ENCODE data around the gene RFC2. TPM values are rescaled to one million over a fixed set of nuclear protein-coding genes. Genes with fewer than 3 reads are reported as not detected.

The RFC2 gene
- total RNA-seq, 1 experiment from 2014 or later, result 75.6 TPM

DNA sequence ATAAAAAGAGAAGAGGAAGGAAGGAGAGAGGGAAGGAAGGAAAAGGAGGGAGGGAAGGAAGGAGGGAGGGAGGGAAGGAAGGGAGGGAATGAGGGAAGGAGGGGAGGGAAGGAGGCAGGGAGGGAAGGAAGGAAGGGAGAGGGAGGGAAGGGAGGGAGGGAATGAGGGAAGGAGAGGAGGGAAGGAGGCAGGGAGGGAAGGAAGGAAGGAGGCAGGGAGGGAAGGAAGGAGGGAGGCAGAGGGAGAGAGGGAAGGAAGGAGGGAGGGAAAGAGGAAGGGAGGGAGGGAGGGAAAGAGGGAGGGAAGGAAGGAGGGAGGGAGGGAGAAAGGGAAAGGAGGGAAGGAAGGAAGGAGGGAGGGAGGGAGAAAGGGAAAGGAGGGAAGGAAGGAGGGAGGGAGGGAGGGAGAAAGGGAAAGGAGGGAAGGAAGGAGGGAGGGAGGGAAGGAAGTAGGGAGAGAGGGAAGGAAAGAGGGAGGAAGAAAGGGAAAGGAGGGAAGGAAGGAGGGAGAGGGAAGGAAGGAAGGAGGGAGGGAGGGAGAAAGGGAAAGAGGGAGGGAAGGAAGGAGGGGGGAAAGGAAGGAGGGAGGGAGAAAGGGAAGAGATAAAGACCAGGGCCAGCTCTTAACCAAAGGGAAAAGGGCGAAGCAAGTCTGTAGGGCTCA is 50.1 kb downstream of the RFC2 start:
- H3K36me3 ChIP-seq (ENCODE audit: control insufficient read depth in 1 of 2, insufficient read depth in 2 of 2, low read length in 2 of 2), result no peaks in the 10 kb centered on the region
- H3K79me2 ChIP-seq (ENCODE audit: insufficient read depth, low read length), result no peaks in the 10 kb centered on the region
- no peaks in the 10 kb centered on the region for H4K20me1 ChIP-seq (ENCODE audit: insufficient read depth)
- H3K27ac ChIP-seq (ENCODE audit: low read depth, low read length), result no peak overlapping the region
- POLR2A ChIA-PET, result interaction anchor here (1.2 kb wide), 1 partner anchor 206 kb away, joined by 4 read pairs; no protein-coding TSS in a partner anchor
- BruUV-seq (replicated peaks), result no TSS peak
- H3K4me2 ChIP-seq (ENCODE audit: low read length), result no peak overlapping the region
- no peaks in the 10 kb centered on the region for H3K9me2 ChIP-seq (ENCODE audit: insufficient read depth)
- H2AFZ ChIP-seq (ENCODE audit: low read depth, low read length, poor library complexity, severe bottlenecking), result no peak overlapping the region
- ATAC-seq (no peak), DNase-seq (ENCODE audit: low read depth, low spot score) (no peak)
- H3K4me3 ChIP-seq (replicated peaks in 1 of 2; ENCODE audit: low read depth in 1 of 2, low read length in 2 of 2), result no peak overlapping the region
- CTCF ChIA-PET, result interaction anchor here (1.8 to 3.2 kb wide), 2 partner anchors 197 kb away, joined by 14 to 79 read pairs; no protein-coding TSS in a partner anchor
- no peaks in the 10 kb centered on the region for H3K9me3 ChIP-seq (ENCODE audit: control insufficient read depth in 1 of 2, insufficient read depth in 1 of 2, low read depth in 1 of 2, low read length in 2 of 2)
- RAD21 ChIA-PET (ENCODE audit: low non-redundant PET in 1 of 2, low total read pairs in 2 of 2, uncharacterized antibody in 2 of 2, unreplicated experiment in 2 of 2), result no interaction called here
- intact Hi-C loops (cut with micrococcal nuclease), result loop anchor here (1.0 to 5.0 kb wide), 3 partner anchors 137 to 338 kb away; no protein-coding TSS in a partner anchor
- TF ChIP-seq RAD21 (IDR thresholded peaks at IDR 0.05; ENCODE audit: low read depth) (no peak), EZH2phosphoT487 (IDR thresholded peaks at IDR 0.05; ENCODE audit: borderline replicate concordance) (no peak), EGR1 (IDR thresholded peaks at IDR 0.05; ENCODE audit: low read depth) (no peak), ZBTB33 (IDR thresholded peaks at IDR 0.05; ENCODE audit: extremely low read depth, insufficient replicate concordance, low read length) (no peak), ATF3 (IDR thresholded peaks at IDR 0.05) (no peak), FOSL1 (IDR thresholded peaks at IDR 0.05; ENCODE audit: low read depth) (no peak), POLR2A (IDR thresholded peaks at IDR 0.05; ENCODE audit: borderline replicate concordance, extremely low read depth, insufficient read depth, insufficient read length) (no peak), MAX (IDR thresholded peaks at IDR 0.05) (no peak), CEBPB (IDR thresholded peaks at IDR 0.05; ENCODE audit: low read depth) (no peak), SIN3A (IDR thresholded peaks at IDR 0.05; ENCODE audit: low read depth) (no peak), TCF7L2 (IDR thresholded peaks at IDR 0.05; ENCODE audit: borderline replicate concordance, extremely low read depth, insufficient read depth, insufficient read length) (no peak), CBX3 (IDR thresholded peaks at IDR 0.05; ENCODE audit: low read depth) (no peak), ZNF274 (IDR thresholded peaks at IDR 0.05; ENCODE audit: low read depth, low read length) (no peak), JUND (IDR thresholded peaks at IDR 0.05) (no peak)
- TF ChIP-seq, protein P1, sequence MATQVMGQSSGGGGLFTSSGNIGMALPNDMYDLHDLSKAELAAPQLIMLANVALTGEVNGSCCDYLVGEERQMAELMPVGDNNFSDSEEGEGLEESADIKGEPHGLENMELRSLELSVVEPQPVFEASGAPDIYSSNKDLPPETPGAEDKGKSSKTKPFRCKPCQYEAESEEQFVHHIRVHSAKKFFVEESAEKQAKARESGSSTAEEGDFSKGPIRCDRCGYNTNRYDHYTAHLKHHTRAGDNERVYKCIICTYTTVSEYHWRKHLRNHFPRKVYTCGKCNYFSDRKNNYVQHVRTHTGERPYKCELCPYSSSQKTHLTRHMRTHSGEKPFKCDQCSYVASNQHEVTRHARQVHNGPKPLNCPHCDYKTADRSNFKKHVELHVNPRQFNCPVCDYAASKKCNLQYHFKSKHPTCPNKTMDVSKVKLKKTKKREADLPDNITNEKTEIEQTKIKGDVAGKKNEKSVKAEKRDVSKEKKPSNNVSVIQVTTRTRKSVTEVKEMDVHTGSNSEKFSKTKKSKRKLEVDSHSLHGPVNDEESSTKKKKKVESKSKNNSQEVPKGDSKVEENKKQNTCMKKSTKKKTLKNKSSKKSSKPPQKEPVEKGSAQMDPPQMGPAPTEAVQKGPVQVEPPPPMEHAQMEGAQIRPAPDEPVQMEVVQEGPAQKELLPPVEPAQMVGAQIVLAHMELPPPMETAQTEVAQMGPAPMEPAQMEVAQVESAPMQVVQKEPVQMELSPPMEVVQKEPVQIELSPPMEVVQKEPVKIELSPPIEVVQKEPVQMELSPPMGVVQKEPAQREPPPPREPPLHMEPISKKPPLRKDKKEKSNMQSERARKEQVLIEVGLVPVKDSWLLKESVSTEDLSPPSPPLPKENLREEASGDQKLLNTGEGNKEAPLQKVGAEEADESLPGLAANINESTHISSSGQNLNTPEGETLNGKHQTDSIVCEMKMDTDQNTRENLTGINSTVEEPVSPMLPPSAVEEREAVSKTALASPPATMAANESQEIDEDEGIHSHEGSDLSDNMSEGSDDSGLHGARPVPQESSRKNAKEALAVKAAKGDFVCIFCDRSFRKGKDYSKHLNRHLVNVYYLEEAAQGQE (IDR thresholded peaks at IDR 0.05; ENCODE audit: low read depth), result no peak
- TF ChIP-seq, protein P2, sequence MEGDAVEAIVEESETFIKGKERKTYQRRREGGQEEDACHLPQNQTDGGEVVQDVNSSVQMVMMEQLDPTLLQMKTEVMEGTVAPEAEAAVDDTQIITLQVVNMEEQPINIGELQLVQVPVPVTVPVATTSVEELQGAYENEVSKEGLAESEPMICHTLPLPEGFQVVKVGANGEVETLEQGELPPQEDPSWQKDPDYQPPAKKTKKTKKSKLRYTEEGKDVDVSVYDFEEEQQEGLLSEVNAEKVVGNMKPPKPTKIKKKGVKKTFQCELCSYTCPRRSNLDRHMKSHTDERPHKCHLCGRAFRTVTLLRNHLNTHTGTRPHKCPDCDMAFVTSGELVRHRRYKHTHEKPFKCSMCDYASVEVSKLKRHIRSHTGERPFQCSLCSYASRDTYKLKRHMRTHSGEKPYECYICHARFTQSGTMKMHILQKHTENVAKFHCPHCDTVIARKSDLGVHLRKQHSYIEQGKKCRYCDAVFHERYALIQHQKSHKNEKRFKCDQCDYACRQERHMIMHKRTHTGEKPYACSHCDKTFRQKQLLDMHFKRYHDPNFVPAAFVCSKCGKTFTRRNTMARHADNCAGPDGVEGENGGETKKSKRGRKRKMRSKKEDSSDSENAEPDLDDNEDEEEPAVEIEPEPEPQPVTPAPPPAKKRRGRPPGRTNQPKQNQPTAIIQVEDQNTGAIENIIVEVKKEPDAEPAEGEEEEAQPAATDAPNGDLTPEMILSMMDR (IDR thresholded peaks at IDR 0.05 in 2 of 3, conservative IDR thresholded peaks at IDR 0.05 in 1 of 3; ENCODE audit: borderline replicate concordance in 1 of 3, insufficient read depth in 1 of 3, low read depth in 2 of 3, low read length in 2 of 3), result no peak
- H3K27me3 ChIP-seq (ENCODE audit: insufficient read depth, low read length), result no peaks in the 10 kb centered on the region
- peaks cover 31 to 46% of the 10 kb centered on the region in 2 experiments for H3K4me1 ChIP-seq (ENCODE audit: control insufficient read depth in 1 of 2, insufficient read depth in 2 of 2, low read length in 2 of 2)
- H3K9ac ChIP-seq (ENCODE audit: low read length), result no peak overlapping the region
